Islet precursor cell (in vitro differentiated cells): Measurements from ENCODE around the gene TEX44.
"Not testable (repeated sequence)": the region's sequence is repeated elsewhere in the genome, so short reads cannot be mapped to it uniquely, and the experiment has no call there.

ENCODE experiments used
- DNase-seq: peaks from one replicate; pipeline ENCODE4 v3.0.0-alpha.2; 2018

TEX44 gene

DNA sequence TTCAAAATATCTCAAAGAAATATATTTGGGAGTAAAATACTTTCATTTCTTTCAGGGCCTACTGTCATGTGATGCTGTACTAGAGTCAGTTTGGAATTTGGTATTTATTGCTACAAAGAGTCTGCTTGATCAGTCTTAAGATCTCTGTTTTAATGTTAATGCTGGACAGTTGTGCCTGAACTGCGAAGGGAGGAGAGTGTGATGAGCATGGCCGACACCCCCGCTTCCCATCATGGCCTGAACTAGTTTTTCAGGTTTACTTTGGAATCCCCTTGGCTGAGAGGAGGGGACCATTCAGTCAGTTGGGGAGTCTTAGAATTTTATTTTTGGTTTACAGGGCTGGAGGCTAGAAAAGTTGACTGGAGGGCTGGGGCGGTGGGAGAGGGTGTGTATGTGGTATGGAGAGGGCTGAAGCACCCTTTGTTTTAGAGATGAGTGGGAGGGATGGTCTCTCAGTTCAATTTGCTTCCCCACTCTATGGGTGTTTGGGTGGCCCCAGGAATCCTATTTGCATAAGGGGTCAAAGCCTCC, 20.9 kb upstream of the TEX44 start:
- no peak for DNase-seq

DNA sequence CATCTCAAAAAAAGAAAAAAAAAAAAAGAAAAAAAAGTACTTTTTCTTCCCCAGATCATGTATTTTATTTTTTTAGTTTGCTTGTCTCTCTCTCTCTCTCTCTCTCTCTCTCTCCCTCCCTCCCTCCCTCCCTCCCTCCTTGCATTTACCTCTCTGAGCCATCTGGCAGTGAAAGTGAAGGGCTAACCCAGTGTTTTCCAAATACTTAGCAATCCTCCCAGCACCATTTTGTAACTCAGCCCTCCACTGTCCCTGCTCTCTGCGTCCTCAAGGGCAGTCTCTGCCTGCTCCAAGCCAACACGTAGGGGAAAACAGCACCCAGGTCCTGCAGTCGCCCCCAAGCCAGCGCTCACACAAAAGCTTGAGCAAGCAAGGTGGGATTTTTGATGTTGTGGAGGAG, 19.6 kb upstream of the TEX44 start:
- DNase-seq, result no peak

DNA sequence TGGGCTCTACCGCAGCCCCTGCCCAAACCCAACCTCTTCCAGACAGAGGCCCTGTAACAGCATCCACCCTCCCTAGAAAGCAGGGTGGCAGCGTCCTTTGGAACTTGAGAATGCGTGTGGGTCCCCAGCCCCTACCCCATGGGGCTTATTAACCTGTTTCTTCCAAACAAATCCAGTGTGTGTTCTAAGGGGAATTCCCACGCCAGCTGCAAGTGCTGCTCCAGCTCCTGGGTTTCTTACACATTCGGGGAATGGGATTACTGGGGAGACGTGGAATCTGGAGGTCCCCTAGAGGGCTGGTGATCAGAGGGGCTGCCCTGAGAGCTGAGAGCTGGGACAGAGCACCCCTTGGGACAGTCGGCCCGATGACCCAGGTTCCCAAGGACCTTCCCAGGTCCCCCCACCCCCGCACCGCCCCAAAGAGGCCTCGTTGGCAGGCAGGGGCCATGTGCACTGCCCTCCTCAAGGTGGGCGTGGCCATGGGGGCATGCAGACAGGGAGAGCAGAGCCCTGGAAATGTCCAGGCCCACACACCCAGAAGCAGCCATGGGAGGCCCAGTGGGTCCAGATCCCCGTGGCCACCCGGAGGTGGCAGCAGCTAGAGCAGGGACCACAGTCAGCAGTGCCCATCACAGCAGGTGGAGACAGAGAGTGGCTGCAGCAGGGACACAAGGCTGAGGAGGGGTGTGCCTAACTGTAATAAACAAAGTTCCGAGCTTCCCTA, 18.8 kb upstream of the TEX44 start:
- DNase-seq, result no peak

DNA sequence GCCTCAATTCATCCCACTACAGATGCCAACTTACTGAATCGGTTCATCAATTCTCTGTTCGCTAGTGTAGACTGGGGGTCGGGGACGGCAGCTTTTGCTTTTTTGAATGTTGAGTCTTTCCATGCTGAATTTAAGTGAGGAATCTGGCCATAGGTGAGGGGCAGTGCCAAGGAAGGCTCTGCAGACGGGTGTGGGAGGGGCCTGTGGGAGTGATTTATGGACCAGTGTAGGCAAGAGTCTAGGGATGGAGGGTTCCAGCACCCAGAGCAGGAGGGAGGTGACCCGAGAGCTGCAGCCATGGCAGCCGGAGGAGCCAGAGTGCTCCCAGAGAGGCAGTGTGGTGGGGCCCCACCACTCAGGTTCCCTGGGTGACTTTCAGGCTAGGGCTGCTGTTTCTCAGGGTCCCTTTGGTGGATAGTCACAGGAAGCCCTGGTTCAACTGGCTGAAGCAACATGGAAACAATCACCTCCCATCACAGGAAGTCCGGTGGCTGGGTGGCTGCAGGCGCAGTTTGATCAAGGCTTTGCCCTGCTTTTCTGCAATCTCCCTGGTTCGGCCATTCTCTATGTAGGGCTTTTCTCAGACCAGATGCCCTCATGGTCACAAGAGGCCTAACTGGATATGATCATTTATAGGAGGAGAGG, 16.9 kb upstream of the TEX44 start:
- no peak for DNase-seq

DNA sequence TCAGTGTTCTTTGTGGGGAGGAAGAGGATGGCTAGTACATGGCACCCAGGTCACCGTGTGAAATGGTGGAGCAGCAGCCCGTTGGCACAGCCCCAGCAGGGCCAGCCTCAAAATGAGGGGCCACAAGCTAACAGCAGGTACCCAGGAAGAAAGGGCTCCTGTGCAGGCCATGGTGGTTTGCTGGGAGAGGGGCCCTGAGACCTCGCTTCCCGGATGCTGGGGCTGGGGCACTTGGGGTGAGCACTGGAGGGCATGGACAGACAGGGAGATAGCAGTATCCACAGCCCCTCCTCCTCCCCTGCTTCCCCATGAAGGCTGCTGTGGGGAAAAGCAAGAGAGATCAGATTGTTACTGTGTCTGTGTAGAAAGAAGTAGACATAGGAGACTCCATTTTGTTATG, 16.2 kb upstream of the TEX44 start:
- DNase-seq, result no peak

DNA sequence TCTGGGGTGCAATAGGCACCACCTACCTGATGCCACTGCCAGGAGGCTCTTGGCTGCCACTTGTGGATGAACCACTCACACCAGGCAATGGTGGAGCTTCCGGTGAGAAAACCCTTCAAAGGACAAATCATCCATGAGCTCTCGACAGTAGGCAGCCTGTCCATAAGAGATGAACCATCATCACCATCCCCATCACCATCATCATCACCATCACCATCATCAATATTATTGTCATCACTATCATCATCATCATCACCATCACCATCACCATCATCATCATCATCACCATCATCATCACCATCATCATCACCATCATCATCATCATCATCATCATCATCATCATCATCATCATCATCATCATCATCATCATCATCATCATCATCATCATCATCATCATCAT, 14.0 kb upstream of the TEX44 start:
- not testable (repeated sequence) for DNase-seq

DNA sequence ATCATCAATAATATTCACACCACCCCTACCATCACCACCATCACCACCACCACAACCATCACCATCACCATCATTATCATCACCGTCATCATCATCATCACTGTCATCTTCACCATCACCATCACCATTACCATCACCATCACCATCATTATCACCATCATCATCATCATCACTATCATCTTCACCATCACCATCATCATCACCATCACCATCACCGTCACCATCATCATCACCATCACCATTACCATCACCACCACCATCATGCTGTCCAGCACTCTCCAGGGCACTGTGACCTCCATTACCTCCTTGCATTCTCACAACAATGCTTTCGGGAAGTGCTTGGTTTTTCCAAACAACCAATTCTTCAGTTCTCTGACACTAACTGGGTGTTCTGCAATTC, 13.1 kb upstream of the TEX44 start:
- no peak for DNase-seq

DNA sequence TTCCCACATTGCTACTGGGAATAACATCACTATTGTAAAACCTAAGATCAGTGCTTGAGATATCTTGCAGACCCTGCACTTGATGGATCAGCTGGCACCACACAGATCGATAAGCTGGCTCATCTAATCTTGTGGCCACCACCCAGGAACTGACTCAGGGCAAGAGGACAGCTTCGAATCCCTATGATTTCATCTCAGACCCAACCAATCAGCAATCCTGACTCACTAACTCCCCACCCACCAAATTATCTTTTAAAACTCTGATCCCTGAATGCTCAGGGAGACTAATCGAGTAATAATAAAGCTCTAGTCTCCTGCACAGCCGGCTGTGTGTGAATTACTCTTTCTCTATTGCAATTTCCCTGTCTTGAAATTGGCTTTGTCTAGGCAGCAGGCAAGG, 11.3 kb upstream of the TEX44 start:
- no peak for DNase-seq

DNA sequence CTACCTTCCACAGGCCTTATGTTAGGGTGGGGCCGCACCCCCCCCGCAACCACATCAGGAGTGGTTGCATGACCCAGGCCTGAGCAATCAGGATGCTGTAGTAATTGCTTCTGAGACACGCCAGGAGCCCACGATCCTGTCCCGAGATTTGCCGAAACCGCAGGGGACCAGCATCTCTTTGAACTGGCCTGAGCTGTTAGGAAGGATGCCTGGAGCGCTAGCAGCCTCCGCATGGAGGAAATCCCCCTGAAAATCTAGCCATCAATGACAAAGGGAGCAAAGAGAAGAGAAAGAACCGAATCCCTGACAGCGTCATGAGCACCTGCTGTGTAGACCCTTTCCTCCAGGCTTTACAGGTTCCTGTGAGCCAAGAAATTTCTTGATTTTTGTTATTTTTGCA, 8.7 kb upstream of the TEX44 start:
- DNase-seq, result peak; percentile 71

DNA sequence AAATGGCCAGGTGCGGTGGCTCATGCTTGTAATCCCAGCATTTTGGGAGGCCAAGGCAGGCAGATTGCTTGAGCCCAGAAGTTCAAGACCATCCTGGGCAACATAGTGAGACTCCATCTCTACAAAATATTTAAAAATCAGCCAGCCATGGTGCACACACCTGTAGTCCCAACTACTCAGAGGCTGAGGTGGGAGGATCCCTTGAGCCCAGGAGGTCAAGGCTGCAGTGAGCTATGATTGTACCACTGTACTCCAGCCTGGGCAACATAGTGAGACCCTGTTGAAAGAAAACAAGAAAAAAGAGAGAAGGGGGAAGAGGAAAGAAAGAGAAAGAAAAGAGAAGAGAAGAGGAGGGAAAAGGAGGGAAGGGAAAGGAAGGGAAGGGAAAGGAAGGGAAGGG, 4.9 kb upstream of the TEX44 start:
- not testable (repeated sequence) for DNase-seq

DNA sequence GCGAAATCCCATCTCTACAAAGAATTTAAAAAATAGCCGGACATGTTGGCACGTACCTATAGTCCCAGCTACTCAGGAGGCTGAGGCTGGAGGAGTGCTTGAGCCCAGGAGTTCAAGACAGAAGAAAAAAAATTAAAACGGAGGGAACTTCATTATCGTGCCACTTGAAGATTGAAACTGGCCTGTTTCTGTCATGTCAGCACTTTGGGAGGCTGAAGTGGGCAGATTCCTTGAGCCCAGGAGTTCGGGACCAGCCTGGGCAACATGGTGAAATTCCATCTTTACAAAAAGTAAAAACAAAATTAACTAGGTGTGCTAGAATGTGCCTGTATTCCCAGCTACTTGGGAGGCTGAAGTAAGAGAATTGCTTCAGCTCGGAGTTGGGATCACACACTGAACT, 3.0 kb upstream of the TEX44 start:
- DNase-seq, result no peak

DNA sequence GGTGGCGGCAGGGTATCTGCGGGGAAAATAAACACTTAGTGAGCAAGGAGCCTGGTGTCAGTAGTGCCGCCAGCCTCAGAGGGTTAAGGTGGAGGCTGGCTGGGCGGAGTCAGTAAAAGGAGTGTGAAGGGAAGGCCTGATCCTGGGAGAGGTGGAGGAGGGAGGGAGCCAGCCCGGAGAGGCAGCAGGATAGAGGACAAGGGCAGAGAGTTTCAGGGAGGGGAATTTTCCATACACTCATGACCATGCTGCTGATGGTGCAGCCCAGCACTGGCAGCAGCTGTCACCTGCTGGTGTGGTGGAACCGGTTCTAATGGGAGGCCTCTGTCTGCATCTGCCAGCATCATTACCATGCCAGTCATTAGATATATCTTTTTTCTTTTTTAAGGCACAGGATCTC, 2.0 kb upstream of the TEX44 start:
- DNase-seq, result peak; percentile 88

DNA sequence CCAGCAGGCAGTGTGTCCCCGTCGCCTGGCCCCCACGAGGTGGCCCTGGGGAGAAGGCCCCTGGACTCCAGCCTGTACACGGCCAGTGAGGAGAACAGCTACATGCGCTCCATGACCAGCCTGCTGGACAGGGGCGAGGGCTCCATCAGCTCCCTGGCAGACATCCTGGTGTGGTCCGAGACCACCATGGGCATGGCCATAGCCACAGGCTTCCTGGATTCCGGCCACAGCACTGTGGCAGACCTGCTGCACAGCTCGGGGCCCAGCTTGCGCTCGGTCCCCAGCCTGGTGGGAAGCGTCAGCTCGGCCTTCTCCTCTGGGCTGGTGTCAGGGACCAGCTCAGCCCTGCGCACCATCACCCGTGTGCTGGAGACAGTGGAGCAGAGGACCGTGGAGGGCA, 1.0 kb downstream of the TEX44 start:
- DNase-seq, result no peak

DNA sequence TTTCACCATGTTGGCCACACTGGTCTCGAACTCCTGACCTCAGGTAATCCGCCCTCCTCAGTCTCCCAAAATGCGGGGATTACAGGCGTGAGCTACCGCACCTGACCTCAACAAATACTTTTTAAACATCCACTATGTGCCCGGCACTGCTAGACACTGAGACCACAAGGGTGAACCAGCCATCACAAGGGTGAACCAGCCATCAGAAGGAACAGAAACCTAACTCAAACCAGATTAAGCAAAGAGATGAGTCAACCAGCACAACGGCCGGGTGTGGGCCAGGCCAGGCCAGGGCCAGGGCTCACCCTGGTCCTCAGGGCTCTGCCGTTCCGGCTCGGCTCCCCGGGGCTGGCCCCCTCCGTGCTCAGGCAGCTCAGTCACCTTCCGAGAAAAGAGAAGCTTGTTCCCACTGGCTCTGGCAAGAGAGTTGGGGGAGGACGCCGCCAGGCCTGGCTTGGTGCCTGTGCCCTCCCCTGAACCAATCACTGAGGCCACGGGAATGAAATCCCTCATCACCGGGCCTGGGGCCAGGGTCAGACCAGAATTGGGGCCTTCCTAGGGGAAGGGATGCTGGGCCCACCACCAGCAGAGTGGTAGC, 4.4 kb downstream of the TEX44 start:
- DNase-seq, result peak; percentile 54

DNA sequence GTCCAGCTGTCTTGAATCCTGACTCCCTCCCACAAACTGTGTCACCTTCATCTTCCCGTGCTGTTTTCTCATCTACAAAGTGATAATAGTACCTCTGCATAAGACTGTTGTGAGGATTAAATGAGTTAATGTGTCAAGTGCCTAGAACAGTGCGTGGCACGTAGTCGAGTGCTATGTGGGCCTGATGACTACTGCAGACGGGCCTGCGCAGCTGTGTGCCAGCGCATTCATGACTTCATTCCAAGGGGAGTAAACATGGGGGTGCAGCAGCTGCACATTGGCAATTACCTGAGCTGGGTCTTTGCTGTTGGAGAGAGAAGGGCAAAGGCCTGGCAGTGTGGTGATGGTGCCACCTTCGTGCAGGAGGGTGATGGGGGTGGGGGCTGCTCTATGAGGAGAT, 5.0 kb downstream of the TEX44 start:
- DNase-seq, result no peak

DNA sequence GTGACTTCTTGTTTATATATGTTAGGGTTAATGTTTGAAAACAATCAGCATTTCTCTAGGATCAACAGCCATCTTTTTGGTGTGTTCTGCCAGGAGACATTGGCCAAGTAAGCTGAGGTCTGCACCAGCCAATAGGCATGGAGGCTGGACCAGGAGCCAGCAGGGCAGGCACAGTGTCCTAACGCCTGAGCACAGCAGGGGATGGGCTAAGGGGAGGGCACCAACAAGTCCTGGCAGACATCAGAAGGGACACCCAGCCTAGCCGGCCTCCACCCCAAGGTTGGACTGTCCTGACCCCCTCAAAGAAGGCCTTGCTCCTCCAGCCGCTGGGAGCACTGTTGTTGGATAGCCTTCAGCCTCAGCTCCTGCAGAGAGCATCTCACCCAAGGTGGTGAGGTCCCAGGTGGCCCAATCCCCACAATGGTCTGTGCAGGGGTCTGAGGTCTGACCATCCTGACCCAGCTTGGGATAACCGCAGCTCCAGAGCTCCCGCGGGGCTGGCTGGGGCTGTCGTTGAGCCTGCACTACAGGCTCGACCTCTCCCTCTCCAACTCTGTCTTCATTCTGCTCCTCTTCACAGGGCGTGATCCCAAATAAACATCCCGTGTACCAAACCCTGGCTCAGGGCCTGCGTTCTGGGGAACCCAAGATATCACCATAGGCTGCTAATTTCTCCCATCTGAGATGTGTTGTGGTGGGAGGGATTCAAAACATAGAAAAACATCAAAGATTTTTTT, 8.1 kb downstream of the TEX44 start:
- no peak for DNase-seq

DNA sequence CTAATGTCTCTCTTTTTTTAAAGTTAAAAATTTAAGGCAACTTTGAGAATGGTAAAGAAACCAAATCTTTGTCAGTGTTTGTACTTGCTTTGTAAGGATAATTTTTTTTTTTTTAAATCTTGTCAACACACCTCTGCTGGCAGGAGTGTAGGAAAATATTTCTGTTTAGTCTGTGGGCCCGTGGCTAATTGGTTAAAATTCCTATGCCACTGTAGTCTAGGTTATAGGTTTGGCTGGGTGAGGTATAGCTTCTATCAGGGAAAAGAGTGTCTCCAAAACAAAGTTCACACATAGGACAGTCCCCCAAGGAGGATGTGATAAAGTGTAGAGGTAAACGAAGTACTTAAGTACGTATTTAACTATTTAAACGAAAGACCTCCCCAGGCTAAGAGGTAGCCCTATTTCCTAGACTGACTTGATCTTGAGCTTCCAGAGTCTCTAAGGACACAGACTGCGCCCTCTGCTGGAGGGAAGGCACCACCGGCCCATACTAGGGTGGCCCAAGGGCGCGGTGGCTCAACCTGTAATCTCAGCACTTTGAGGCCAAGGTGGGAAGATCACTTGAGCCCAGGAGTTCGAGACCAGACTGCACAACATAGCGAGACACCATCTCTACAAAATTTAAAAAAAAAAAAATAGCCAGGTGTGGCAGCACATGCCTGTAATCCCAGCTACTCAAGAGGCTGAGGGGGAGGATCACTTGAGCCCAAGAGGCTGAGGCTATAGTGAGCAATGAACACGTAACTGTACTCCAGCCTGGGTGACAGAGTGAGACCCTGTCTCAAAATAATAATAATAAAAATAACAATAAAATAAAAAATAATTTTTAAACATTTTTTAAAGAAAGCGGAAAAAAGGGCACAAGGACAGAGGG, 8.9 kb downstream of the TEX44 start:
- DNase-seq, result peak; percentile 93

DNA sequence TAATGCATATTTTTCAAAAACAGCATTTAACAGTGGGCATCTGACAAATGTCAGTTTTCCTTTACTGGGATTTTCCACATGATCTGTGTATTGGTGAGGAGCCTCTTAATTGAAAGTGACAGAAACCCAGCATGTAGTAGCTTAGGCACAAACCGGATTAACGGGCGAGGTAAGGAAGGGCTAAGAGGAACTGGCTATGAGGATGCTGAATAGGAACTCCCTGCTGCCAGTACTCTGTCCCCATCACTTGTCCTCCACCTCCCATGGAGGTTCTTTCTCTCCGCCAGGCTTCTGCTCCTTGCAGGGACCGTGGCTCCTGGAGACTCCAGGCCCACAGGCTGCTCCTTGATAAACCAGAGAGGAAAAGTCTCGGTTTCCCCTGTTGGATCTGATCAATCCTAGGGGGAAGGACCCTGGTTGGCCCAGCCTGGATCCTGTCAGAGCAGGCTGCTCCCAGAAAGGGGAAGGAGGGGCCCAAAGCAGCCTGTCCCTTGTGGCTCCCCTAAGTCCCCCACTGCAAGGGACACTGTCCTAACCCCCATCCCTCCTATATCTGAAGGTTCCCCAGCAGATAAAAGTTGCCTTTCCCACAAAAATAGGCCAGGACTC, 10.3 kb downstream of the TEX44 start:
- no peak for DNase-seq

DNA sequence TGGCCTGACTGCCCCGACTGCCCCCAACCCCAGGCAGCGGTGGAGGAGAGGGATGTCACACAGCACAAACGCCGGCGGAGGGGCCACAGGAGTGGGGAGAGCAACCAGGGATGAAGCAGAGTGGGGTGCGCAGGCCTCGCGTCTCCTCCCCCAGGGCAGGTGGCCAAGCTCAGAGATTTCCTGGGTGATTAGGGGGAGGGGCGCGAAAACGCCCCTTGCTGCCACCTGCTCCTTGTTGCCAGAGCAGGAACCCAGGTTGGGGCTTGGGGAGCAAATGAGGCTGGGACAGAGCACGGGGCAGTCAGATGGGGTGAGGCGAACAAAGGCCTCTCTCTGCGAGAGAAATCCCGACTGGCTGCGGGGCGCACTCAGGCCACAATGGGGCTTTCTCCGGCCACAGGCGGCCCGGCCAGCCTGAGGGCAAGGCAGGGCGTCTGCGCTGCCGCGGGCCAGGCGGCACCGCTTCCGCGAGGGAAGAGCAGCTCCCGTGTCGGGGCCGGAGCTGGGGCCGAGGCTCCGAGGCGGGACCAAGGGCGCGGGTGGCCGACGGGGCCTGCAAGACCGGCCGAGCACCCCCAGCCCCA, 11.5 kb downstream of the TEX44 start:
- no peak for DNase-seq

DNA sequence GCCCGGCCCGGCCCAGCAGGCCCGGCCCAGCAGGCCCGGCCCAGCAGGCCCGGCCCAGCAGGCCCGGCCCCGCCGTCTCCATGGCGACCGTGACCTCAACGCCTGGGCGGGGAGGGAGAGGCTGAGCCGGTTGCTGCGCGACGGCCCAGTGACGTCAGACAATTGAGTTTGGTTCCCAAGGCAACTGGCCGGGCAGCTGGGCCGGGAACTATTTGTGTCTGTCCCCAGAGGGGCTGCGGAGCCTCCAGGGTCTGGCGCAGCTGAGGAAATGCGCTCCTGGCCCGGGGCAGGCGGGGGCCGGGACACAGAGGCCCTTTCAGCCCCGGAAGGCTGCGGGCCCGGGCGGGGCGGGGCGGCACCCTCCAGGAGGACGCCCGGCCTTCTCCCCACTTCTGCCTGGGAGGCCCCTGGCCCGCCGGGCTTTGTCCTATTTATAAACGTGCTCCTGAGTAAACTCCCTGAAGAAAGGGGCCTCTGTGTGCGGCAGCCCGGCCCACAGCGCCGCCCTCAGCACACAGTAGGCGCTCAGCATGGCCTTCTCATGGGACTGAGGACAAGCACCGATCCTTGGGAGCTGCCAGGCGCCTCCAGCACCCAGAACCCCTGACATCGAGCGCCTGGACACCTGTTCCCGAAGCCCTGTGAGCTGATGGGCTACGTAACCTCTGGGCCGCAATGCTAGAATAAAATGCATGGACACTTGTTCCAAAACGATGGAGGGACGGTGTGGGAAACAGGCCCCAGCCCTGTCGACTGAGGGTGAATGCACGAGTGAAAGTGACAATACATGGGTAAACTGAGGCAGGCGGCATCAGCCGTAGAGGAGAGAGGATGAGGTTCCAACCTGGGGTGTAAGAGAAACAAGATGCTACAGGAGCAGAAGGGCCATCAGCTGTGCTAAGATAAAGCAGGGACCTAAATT, 12.3 kb downstream of the TEX44 start:
- DNase-seq, result peak; percentile 100
